Ovary (tissue), 3 donors: ENCODE results near the gene NRXN3.

ENCODE experiments used
- CTCF ChIP-seq, 3 donors: fragments of 450-650 bp in 2 of 3; fragments of 200-600 bp in 1 of 3; IDR thresholded peaks; one replicate each; pipeline versions ENCODE4 v1.5.1 to v1.8.0; 2016 to 2022; ENCODE audit warnings: antibody characterized with exemption in 3 of 3, mild to moderate bottlenecking in 1 of 3
- POLR2A ChIP-seq: fragments of 450-650 bp; IDR thresholded peaks from one replicate; pipeline ENCODE4 v1.6.1; 2017; ENCODE audit warnings: antibody characterized with exemption, mild to moderate bottlenecking, moderate library complexity
- donor health status: DM: no; HTN: no; CAD: no.

- no peak for TF ChIP-seq CTCF (IDR thresholded peaks at IDR 0.05)
- no peak for TF ChIP-seq POLR2A
Measured at GRCh38 chr14:78823035-78823434, 652.9 kb downstream of the NRXN3 start.
